NCI-H2196 (cell line): Measurements from ENCODE around the gene AOPEP.

Source experiments
- DNase-seq: peaks from one replicate; lab custom pipeline; 2025; ENCODE audit not compliant: unreplicated experiment; lab: John Stamatoyannopoulos, UW

AOPEP gene, protein sequence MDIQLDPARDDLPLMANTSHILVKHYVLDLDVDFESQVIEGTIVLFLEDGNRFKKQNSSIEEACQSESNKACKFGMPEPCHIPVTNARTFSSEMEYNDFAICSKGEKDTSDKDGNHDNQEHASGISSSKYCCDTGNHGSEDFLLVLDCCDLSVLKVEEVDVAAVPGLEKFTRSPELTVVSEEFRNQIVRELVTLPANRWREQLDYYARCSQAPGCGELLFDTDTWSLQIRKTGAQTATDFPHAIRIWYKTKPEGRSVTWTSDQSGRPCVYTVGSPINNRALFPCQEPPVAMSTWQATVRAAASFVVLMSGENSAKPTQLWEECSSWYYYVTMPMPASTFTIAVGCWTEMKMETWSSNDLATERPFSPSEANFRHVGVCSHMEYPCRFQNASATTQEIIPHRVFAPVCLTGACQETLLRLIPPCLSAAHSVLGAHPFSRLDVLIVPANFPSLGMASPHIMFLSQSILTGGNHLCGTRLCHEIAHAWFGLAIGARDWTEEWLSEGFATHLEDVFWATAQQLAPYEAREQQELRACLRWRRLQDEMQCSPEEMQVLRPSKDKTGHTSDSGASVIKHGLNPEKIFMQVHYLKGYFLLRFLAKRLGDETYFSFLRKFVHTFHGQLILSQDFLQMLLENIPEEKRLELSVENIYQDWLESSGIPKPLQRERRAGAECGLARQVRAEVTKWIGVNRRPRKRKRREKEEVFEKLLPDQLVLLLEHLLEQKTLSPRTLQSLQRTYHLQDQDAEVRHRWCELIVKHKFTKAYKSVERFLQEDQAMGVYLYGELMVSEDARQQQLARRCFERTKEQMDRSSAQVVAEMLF

DNA sequence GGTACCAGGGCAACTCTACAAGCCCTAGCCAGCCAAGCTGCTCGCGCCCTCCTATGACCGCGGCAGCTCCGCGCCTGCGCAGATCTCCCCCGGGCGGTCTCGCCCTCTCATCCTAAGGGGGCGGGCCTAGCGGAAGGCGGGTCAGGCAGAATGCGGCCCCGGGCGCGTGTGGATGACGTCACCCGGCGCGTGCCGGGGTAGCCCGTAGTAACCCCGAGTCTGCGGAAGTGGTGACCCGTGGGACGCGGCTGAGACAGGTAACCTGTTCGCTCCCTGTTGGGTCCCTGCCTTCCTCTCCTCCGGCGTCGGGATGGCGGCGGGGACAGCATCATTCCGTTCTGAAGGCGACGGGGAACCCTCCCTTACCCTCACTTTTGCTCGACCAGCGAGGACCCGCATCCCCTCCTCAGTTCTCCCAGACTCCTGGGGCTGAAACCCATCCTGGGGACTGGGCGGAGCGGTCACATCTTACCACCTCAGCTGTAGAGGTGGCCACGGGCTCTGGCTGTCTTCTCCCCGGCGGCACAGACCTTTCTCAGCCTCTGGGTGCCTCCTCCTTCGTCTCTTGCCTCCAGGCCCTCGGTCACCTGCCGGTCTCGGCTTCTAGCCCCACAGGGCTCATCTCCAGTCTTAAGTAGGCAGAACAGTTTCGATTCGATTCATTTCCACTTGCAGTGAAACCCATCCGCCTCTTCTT, at the start of gene AOPEP:
TSS of gene AOPEP (plus strand) at position 205 of the 697 bp plus-strand sequence. CDS start 33,085 bp downstream, outside the sequence.
- DNase-seq = peak; percentile 98

DNA sequence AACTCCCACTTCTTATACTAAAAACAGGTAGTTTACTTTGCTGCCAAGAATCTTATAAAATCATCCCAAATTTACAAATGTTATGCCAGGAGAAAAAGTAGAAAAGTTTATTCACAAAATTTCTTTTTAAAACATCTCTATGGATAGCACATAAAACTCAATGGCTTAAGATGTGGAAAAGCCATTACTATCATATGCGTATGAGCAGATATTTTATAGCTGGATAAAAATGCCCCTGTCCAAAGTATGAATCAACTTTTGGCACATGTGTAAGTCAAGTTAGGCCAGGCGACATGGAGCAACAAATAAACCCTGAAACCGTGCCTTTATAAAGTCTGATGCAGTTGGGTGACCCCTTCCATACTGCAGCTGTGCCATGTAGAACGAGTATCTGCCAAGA, 48.6 kb upstream of the AOPEP start:
- no peak for DNase-seq

DNA sequence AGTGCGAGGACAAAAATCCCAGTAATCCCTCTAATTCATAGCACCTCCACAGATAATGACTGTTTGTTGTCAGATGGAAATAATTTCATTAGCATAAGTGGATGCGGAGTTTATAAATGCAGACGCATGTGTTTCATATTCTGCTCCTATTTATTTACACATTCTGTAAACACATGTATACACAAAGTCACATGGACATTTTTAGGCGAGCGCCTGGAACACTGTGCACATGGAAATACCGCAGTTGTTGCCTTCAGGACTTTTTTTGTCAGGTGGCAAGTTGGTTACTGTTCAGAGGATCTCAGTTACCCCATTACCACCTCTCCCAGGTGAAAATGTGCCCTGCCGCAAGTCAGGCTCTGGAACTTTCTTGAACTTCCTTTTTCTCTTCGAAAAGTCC, 46.9 kb upstream of the AOPEP start:
- DNase-seq = no peak

DNA sequence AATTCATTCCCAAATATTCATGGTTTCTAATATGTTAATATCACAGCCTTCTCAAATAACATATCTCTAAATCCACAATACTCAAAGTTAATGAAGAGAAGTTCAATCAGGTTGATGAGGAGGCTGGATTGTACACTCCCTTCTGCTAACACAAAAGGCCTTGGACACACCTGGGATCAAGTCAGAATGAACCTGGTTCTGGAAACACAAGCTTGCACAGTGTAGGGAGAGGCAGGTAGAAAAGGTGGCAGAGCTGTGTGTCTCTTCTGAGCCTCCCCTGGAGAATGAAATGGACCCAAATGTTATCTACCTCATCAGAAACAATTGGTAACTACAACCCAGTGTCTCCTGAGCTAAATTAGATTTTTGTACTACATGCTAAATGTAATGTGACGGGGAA, 46.5 kb upstream of the AOPEP start:
- DNase-seq = no peak

DNA sequence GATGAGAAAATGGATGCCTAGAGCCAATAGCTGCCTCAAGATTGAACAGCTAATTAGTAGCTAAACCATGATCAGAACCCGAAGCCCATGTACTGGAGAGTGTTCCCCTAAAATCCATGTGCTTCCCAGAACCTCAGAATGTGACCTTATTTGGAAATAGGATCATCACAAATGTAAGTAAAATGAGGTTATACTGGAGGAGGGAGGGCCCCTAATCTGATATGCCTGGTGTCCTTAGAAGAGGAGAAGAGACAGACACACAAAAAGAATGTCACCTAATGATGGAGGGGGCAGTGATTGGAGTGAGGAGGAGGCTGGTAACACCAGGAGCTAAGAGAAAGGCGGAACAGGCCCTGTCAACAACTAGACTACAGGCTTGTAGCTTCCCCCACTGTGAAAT, 45.9 kb upstream of the AOPEP start:
- DNase-seq = no peak

DNA sequence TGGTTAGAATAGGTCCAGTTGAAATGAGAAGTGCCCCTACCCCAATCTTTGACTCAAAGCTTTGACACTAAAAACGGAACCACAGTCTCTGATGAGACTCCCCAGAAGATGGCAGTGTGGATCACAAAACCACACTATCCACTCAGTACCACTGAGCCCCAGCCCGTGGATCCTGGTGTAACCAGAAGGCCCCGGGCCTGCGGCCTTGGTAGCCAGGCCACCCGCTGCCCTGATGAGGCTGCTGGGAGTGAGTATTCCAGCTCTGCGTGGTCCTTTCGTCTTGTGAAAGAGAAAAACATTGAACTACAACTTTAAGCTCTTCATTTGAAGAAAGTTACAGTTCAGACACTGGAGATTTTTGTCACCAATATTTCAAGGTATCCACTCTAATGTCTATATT, 45.0 kb upstream of the AOPEP start:
- peak; percentile 80 for DNase-seq

DNA sequence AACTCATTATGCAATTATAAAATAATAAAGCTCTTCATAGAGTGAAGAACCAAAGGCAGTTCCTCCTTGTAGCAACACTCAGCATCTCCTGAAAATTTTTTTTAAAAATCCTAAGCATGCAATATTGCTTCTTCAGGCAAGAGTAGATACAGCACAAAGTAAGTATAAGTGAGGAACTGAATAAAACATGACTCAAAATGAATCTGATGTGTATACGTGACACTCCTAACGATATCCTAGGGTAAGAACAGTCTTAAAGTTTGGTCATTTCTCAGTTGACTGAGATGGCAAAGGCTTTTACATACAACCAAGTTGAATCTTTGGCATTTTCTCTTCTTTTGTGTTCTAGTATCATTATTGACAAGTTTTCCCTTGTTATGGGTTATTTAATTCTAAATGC, 41.1 kb upstream of the AOPEP start:
- no peak for DNase-seq

DNA sequence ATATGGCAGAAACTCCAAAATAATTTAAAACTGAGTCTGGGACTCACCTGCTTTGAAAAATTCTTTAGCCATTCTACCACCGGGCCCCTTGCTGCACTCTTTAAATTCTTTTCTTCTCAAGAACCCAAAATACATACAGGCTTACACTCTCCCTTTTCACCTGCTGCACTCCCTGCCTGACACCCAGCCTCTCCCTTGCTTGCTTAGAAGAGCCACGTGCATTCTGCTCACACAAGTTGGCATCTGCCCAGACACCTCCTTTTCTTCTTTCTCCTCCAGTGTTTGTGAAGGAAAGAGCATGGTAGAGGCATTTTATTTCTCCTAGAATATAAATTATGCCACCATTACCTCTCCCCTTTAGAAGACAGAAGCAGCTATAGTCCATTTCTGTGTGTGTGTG, 39.0 kb upstream of the AOPEP start:
- DNase-seq = peak; percentile 47

DNA sequence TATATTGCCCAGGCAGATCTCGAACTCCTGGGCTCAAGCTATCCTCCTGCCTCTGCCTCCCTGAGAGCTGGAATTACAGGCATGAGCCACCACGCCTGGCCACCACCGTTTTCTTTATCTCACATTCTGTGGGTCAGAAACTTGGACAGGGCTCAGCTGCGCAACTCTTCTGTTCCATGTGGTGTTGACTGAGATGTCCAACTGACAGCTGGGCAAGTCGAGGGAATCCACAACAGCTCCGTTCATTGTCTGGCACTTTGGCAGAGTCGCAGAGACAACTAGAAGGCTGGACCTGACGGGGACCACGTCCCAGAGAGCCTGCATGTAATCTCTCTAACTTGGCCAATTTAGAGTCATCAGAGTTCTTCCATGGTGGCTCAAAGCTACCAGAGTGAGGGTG, 36.2 kb upstream of the AOPEP start:
- DNase-seq = no peak

DNA sequence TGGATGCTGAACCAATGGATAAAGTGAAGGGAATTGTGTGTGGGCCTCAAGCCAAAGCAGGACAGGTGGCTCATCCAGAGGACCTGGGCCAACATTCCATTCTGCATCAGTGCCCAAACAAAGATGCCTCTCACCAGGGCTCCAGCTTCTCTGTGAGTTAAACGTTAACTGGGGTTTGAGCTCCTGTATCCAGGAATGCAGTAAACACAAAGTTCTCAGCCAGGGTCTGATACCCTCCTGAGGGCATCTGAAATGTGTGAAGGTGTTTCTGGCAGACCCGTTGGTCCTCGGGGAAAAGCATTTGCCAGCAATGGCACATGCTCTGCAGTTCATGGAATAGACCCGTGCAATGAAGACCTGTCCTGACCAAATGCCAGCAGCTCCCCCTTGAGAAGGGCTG, 33.9 kb upstream of the AOPEP start:
- peak; percentile 46 for DNase-seq

DNA sequence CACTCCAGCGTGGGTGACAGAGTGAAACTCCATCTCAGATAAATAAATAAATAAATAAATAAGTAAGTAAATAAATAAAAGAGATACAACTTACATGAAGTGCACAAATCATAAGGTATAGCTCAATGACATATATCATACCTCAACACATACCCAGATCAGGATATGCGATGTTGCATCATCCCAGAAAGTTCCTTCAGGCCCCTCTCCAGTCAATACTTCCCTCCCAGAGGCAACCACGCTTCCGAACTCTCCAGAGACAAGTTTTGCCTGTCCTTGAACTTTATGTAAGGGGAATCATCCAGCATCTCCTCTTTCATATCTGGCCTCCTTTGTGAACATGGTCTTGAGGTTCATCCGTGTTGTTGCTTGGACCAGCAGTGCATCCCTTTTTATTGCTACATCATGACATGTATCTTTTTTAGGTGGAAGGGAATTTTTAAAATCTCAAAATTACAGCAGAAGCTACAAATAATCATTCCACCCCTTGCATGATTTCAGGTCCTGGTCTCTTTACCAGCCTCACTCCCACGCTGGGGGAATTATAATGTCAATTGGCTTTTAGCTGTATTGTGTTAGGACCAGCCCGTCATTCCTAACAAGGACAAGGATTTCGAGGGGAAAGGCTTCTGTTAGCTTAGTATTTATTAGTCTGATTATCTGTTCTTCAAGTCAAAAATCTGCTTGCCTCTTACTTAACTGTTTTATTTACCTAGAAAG, 32.9 kb upstream of the AOPEP start:
- no peak for DNase-seq

DNA sequence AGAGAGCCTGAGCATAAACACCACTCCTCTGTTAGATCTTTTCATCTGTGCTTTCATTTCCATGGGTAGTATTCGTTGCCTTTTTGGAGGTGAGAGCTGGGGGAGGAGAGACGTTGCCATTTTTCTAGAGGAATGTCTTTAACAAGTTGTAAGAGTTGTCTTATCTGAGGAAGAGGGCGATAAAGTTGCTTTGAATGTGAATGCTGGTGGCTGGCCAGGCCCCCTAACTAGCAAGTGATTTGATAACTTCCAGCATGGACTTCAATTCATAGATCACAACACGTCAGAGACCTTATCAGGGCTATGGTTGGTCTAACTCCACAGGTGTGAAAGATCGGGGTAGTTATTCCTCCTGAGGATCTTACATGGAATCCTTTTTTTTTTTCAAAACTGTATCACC, 30.0 kb upstream of the AOPEP start:
- DNase-seq = no peak

DNA sequence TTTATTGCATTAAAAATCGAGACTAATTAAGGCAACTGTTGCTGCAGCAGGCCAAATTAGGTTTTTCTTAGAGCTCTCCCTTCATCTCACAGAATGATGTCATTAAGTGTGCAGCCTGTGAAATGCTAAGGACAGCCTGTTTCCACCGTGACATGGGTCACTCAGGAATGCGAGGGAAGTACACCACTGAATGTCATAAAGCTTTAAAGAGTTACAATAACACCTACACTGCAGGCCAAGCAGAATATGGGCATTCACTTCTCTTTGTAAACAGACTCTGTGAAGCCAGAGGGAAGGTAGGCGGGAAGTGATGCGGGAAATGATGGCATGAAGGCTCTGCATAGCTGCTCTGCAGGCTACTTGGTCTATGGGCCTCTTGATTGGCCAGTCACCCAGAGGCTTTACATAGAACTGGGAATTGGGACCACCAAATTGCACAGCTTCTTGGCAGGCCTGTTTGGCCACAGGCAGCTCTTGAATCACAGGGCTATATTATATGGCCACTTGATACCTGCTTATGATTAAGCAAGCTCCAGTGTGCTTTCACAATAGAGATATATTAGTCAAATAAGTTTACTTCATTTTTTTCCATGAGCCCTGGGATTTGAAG, 28.4 kb upstream of the AOPEP start:
- DNase-seq = no peak

DNA sequence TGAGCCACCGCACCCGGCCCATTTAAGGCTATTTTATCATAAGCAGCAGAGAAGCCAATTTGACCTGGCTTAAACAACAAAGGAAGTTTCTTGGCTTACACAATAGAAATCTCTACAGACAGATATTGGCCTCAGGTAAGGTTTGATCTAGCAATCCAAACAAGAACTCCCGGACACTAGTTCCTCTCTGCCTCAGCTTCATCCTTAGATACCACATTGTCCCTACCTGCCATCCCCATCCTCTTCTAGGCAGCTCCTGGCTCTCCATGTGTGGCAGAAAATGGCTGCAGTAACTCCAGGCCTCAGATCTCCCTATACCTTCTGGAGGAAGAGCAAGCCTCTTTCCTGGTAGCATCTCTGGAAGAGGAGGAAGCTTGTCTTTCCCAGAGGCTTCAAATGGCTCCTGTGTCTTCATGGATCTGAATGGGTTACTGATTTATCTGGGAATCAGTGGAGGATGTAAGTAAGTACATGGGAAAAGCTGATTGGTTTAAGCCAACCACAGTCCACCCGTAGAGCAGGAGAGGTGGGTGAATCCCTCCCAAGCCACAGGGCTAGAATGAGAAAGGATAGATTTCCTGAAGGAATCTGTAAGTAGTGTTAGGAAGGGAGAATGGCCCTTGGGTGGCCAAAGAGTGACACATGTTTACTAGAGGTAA, 26.7 kb upstream of the AOPEP start:
- no peak for DNase-seq

DNA sequence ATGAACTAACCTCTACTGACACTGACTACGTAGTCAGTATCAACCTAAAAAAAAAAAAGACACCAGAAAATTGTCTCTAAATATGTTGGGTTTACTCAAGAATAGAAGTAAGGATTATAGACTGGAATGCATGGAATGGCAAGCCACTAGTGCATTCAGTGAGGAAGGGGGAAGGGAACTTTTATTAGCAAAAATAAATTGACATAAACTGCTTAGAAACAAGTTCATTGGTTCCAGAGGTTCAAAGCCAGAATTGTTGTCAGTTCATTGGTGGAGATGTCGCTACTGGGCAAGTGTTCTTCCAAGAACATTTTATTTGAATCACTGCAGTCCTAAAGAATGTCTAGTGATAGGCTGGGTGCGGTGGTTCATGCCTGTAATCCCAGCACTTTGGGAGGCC, 26.1 kb upstream of the AOPEP start:
- no peak for DNase-seq

DNA sequence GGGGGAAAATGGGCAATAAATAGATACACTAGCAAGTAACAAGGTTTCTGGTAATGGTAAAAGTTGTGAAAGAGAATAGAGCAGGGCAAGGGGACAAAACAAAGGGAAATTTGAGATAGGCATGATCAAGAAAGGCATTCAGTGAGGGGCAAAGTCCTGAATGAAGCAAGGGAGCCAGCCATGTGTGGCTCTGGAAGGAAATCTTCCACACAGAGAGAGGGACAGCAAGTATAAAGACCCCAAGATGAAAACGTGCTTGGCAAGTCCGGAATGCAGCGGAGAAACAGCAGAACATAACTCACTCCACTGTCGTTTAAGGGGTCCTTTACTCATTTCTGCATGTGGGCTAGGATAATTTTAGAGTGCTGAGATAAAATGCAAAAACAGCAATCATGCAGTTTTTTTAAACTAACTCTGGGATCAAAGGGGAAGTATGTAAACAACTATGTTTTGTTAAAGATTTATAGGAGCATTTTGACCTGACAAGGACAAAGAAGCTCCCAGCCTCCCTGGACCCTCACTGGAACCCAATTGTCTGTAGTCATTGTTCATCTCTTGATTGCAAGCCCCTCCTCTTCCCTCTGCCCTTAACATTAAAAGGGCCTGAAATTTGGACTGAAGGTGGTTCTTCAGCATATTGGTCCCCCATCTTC, 22.9 kb upstream of the AOPEP start:
- no peak for DNase-seq

DNA sequence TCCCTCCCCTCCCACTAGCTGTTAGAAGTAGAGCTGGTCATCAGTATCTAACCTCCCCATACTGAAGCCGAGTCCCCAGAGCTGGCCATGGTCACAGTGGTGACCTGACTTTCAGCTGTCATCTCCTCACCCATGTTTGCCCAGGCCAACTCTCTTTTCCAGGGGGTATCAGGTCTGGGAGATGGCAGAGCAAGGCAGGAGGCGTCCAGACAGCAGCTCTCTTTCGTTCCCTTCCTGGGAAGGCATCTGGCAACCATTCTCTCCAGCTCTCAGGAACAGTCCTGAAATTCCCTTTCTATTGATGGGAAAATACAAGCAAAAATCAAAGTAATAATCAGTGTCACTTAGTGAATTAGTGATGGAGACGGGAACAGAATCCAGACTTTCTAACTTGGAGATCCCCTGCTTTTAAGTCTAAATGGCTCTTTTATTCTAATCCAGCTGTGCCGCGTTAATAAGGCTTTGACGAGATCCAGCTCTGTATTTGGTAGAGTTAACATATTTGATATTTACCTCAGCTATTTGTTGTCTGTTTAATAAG, 21.3 kb upstream of the AOPEP start:
- no peak for DNase-seq

DNA sequence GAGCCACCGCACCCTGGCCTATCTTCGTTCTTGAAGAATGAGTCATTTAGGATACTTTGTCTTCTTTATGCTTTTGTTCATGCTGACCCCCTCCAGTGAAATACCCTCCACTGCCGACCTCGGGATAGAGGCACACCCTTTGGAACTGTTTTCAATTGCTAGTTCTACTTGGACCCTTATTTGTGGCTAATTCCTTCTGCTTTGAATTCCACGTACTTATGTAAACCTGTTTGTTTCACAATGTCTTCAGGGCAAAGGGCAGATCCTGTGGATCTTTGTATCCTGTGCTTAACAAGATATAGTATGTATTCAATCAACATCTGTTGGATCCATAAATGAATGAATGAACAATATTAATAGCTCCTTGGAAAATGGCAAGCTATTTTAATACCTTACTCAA, 19.6 kb upstream of the AOPEP start:
- no peak for DNase-seq

DNA sequence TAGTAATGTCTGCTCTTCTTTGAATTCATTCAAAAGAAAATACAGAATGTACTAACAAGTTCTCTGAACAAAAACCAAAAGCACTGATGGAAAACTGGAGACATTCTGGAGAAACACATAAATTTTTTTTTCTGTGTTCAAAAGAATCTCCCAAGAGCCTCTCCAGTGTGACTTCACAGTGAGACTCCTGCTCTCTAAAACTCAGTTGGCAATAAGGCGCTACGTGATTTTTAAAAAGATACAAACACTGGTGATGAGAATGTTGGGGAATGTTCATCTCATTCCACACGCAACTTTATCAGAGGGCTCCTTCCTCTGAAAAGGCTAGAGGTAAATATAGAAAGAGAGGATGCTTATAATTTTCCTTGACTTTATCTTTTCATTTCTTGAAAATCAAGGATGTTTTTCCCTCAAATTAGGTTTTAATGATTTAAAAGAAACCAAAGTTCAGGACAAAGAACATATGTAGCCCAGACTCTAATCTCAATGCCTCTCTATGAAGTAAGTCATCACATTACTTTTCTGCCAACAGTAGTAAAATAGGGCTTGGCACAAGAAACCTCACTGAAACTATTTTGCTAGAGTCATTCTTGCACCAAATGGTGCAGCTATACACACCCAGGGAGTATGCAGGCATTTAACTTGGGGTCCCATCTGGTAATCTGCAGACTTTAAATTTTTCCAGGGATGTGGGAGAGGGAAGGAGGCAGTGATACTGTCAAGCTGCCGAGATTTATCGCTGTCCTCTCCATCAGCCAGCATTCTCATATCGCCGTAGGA, 12.9 kb upstream of the AOPEP start:
- DNase-seq = no peak
